Measurements from ENCODE around the gene TGM3. TPM values are rescaled to one million over a fixed set of nuclear protein-coding genes. Genes with fewer than 3 reads are reported as not detected.

The TGM3 gene
- total and polyA plus RNA-seq, 2 experiments from 2014 or later: 0.08 TPM; not detected in 1

DNA sequence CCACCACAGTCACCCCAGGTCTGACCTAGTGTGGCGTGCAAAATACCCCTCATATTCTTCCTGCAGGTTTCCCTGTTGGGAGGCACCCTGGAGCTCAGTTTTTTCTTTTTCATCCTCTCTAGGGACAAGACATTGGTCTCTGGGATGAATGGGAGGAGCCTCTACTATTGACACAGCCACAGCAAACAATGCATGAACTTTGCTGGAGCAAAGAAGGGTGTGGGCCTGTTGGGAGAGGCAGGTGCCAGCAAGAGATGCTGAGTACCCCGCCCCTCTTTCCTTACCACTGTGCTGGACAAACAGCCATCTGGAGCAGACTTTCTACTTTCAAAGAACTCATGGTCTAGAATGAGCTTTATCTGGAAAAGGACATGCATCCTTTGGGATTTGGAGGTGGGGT is 10.1 kb downstream of the TGM3 start:
- H3K36me3 Mint-ChIP-seq (ENCODE audit: low read depth): no peaks in the 10 kb centered on the region
- Histone ChIP-seq H3F3A (replicated peaks; ENCODE audit: low read depth) (no peaks in the 10 kb centered on the region), H3K27ac (ENCODE audit: low read depth) (no peak overlapping the region), H3K4me1 (ENCODE audit: insufficient read depth) (no peaks in the 10 kb centered on the region), H4K20me1 (replicated peaks; ENCODE audit: insufficient read depth) (no peaks in the 10 kb centered on the region), H2AFZ (0 out of 2 replicates have a peak overlapping the region, but pooled peaks have one; percentile 4), H3K9me2 (ENCODE audit: insufficient read depth) (no peaks in the 10 kb centered on the region; the same call in 1 of the 2 replicates), H3K36me3 (ENCODE audit: insufficient read depth) (no peaks in the 10 kb centered on the region), H3K4me2 (no peak overlapping the region), H3K27me3 (ENCODE audit: insufficient read depth) (no peaks in the 10 kb centered on the region), H3K4me3 (no peak overlapping the region), H3K79me2 (replicated peaks; ENCODE audit: insufficient read depth) (no peaks in the 10 kb centered on the region)
- H3K9me3 Mint-ChIP-seq: no peaks in the 10 kb centered on the region
- DNase-seq (ENCODE audit: low spot score) (peak; percentile 24), ATAC-seq (peak; percentile 88)
- H3K27me3 Mint-ChIP-seq (ENCODE audit: insufficient read depth, low read depth, poor library complexity): peaks cover 9% of the 10 kb centered on the region
- TF ChIP-seq, protein P1, sequence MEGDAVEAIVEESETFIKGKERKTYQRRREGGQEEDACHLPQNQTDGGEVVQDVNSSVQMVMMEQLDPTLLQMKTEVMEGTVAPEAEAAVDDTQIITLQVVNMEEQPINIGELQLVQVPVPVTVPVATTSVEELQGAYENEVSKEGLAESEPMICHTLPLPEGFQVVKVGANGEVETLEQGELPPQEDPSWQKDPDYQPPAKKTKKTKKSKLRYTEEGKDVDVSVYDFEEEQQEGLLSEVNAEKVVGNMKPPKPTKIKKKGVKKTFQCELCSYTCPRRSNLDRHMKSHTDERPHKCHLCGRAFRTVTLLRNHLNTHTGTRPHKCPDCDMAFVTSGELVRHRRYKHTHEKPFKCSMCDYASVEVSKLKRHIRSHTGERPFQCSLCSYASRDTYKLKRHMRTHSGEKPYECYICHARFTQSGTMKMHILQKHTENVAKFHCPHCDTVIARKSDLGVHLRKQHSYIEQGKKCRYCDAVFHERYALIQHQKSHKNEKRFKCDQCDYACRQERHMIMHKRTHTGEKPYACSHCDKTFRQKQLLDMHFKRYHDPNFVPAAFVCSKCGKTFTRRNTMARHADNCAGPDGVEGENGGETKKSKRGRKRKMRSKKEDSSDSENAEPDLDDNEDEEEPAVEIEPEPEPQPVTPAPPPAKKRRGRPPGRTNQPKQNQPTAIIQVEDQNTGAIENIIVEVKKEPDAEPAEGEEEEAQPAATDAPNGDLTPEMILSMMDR (conservative IDR thresholded peaks at IDR 0.05; ENCODE audit: low read depth in 2 of 2): no peak
- TF ChIP-seq ZNF331 (CRISPR knock-in tag; IDR thresholded peaks at IDR 0.05; ENCODE audit: low read depth) (no peak), NANOG (IDR thresholded peaks at IDR 0.05; ENCODE audit: borderline replicate concordance) (no peak), JUNB (IDR thresholded peaks at IDR 0.05; ENCODE audit: unreplicated experiment) (no peak), EZH2phosphoT487 (IDR thresholded peaks at IDR 0.05; ENCODE audit: unreplicated experiment) (no peak), CREB1 (CRISPR knock-in tag; IDR thresholded peaks at IDR 0.05; ENCODE audit: low read depth) (no peak), ZNF114 (CRISPR knock-in tag; IDR thresholded peaks at IDR 0.05) (no peak), STAT1 (IDR thresholded peaks at IDR 0.05; ENCODE audit: unreplicated experiment) (no peak), POLR2AphosphoS5 (IDR thresholded peaks at IDR 0.05; ENCODE audit: low read depth) (no peak), EZH2 (IDR thresholded peaks at IDR 0.05; ENCODE audit: low read depth, unreplicated experiment) (no peak)
- TF ChIP-seq, protein P2, sequence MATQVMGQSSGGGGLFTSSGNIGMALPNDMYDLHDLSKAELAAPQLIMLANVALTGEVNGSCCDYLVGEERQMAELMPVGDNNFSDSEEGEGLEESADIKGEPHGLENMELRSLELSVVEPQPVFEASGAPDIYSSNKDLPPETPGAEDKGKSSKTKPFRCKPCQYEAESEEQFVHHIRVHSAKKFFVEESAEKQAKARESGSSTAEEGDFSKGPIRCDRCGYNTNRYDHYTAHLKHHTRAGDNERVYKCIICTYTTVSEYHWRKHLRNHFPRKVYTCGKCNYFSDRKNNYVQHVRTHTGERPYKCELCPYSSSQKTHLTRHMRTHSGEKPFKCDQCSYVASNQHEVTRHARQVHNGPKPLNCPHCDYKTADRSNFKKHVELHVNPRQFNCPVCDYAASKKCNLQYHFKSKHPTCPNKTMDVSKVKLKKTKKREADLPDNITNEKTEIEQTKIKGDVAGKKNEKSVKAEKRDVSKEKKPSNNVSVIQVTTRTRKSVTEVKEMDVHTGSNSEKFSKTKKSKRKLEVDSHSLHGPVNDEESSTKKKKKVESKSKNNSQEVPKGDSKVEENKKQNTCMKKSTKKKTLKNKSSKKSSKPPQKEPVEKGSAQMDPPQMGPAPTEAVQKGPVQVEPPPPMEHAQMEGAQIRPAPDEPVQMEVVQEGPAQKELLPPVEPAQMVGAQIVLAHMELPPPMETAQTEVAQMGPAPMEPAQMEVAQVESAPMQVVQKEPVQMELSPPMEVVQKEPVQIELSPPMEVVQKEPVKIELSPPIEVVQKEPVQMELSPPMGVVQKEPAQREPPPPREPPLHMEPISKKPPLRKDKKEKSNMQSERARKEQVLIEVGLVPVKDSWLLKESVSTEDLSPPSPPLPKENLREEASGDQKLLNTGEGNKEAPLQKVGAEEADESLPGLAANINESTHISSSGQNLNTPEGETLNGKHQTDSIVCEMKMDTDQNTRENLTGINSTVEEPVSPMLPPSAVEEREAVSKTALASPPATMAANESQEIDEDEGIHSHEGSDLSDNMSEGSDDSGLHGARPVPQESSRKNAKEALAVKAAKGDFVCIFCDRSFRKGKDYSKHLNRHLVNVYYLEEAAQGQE (IDR thresholded peaks at IDR 0.05; ENCODE audit: unreplicated experiment): no peak
- TF ChIP-seq, protein P3, sequence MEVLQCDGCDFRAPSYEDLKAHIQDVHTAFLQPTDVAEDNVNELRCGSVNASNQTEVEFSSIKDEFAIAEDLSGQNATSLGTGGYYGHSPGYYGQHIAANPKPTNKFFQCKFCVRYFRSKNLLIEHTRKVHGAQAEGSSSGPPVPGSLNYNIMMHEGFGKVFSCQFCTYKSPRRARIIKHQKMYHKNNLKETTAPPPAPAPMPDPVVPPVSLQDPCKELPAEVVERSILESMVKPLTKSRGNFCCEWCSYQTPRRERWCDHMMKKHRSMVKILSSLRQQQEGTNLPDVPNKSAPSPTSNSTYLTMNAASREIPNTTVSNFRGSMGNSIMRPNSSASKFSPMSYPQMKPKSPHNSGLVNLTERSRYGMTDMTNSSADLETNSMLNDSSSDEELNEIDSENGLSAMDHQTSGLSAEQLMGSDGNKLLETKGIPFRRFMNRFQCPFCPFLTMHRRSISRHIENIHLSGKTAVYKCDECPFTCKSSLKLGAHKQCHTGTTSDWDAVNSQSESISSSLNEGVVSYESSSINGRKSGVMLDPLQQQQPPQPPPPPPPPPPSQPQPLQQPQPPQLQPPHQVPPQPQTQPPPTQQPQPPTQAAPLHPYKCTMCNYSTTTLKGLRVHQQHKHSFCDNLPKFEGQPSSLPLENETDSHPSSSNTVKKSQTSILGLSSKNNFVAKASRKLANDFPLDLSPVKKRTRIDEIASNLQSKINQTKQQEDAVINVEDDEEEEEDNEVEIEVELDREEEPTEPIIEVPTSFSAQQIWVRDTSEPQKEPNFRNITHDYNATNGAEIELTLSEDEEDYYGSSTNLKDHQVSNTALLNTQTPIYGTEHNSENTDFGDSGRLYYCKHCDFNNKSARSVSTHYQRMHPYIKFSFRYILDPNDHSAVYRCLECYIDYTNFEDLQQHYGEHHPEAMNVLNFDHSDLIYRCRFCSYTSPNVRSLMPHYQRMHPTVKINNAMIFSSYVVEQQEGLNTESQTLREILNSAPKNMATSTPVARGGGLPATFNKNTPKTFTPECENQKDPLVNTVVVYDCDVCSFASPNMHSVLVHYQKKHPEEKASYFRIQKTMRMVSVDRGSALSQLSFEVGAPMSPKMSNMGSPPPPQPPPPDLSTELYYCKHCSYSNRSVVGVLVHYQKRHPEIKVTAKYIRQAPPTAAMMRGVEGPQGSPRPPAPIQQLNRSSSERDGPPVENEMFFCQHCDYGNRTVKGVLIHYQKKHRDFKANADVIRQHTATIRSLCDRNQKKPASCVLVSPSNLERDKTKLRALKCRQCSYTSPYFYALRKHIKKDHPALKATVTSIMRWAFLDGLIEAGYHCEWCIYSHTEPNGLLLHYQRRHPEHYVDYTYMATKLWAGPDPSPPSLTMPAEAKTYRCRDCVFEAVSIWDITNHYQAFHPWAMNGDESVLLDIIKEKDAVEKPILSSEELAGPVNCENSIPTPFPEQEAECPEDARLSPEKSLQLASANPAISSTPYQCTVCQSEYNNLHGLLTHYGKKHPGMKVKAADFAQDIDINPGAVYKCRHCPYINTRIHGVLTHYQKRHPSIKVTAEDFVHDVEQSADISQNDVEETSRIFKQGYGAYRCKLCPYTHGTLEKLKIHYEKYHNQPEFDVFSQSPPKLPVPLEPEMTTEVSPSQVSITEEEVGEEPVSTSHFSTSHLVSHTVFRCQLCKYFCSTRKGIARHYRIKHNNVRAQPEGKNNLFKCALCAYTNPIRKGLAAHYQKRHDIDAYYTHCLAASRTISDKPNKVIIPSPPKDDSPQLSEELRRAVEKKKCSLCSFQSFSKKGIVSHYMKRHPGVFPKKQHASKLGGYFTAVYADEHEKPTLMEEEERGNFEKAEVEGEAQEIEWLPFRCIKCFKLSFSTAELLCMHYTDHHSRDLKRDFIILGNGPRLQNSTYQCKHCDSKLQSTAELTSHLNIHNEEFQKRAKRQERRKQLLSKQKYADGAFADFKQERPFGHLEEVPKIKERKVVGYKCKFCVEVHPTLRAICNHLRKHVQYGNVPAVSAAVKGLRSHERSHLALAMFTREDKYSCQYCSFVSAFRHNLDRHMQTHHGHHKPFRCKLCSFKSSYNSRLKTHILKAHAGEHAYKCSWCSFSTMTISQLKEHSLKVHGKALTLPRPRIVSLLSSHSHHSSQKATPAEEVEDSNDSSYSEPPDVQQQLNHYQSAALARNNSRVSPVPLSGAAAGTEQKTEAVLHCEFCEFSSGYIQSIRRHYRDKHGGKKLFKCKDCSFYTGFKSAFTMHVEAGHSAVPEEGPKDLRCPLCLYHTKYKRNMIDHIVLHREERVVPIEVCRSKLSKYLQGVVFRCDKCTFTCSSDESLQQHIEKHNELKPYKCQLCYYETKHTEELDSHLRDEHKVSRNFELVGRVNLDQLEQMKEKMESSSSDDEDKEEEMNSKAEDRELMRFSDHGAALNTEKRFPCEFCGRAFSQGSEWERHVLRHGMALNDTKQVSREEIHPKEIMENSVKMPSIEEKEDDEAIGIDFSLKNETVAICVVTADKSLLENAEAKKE (CRISPR knock-in tag; IDR thresholded peaks at IDR 0.05): no peak
- TF ChIP-seq, protein P4, sequence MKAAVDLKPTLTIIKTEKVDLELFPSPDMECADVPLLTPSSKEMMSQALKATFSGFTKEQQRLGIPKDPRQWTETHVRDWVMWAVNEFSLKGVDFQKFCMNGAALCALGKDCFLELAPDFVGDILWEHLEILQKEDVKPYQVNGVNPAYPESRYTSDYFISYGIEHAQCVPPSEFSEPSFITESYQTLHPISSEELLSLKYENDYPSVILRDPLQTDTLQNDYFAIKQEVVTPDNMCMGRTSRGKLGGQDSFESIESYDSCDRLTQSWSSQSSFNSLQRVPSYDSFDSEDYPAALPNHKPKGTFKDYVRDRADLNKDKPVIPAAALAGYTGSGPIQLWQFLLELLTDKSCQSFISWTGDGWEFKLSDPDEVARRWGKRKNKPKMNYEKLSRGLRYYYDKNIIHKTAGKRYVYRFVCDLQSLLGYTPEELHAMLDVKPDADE (IDR thresholded peaks at IDR 0.05): no peak
- no peak overlapping the region for H3K27ac Mint-ChIP-seq
- no peak overlapping the region for H3K4me3 Mint-ChIP-seq
- H3K4me1 Mint-ChIP-seq: peaks cover 4% of the 10 kb centered on the region; the same call in 1 of the 3 replicates
